Panc1 (cell line): ENCODE data around the gene PDE3B.

Source experiments
- CTCF ChIP-seq: fragments of 450-650 bp; IDR thresholded peaks from 2 replicates; pipeline ENCODE4 v1.5.1; 2017; ENCODE audit warnings: mild to moderate bottlenecking
- POLR2AphosphoS5 ChIP-seq: IDR thresholded peaks from 2 replicates; pipeline ENCODE4 v1.6.1; 2012; ENCODE audit warnings: mild to moderate bottlenecking, low read depth, low read length, moderate library complexity
- REST ChIP-seq, 2 experiments: IDR thresholded peaks; 2 replicates each; pipeline ENCODE4 v1.6.1; 2011 to 2012; ENCODE audit warnings: low read depth in 2 of 2, control low read depth in 1 of 2, low read length in 1 of 2, mild to moderate bottlenecking in 1 of 2, moderate library complexity in 1 of 2; ENCODE audit not compliant: insufficient read depth in 1 of 2
- SIN3A ChIP-seq: IDR thresholded peaks from 2 replicates; pipeline ENCODE4 v1.6.1; 2012; ENCODE audit warnings: low read depth, mild to moderate bottlenecking, low read length, moderate library complexity, borderline replicate concordance; ENCODE audit not compliant: insufficient read depth
- TCF7L2 ChIP-seq: IDR thresholded peaks from 2 replicates; pipeline ENCODE4 v1.6.1; 2011; ENCODE audit warnings: mild to moderate bottlenecking, low read depth, low read length, inconsistent platforms

DNA sequence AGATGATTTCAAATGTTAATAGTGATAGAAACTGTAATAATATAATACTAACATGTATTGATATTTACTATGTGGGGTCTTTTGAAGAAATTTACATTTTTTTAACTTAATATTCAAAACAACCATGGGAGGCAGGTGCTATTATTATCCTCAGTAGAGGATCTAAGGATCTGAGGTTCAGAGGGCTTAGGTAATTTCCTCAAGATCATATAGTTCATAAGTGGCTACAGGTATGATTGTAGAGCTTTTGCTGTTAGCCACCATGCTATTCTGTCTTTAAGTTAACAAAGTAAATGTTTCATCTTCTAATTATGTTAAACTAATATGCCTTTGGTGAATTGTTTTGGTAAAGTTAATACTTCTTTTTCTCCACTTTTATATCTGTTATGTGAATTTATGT, 83.6 kb downstream of the PDE3B start:
- TF ChIP-seq CTCF (no peak), POLR2AphosphoS5 (no peak), TCF7L2 (no peak), REST (IDR thresholded peaks at IDR 0.05; ENCODE audit: insufficient read depth in 1 of 2, low read depth in 2 of 2, low read length in 1 of 2) (no peak), SIN3A (no peak)
